ENCODE measurements around the gene KYAT1.

DNA sequence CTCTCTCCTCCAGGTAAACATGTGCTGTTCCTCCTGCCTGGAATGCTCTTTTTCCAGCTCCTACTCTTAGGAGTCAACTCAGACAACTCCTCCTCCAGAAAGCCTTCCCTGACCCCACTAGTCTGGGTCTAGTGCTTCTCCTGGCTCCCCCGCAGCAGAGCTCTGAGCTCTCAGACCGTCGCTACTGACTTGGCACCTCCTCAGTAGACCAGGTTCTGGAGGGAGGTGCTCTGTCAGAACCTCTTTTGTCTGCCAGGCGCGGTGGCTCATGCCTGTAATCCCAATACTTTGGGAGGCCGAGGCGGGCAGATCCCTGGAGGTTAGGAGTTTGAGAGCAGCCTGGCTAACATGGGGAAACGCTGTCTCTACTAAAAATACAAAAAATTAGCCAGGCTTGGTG lies 3.6 kb upstream of the KYAT1 start:
- TF ChIP-seq, protein P1, sequence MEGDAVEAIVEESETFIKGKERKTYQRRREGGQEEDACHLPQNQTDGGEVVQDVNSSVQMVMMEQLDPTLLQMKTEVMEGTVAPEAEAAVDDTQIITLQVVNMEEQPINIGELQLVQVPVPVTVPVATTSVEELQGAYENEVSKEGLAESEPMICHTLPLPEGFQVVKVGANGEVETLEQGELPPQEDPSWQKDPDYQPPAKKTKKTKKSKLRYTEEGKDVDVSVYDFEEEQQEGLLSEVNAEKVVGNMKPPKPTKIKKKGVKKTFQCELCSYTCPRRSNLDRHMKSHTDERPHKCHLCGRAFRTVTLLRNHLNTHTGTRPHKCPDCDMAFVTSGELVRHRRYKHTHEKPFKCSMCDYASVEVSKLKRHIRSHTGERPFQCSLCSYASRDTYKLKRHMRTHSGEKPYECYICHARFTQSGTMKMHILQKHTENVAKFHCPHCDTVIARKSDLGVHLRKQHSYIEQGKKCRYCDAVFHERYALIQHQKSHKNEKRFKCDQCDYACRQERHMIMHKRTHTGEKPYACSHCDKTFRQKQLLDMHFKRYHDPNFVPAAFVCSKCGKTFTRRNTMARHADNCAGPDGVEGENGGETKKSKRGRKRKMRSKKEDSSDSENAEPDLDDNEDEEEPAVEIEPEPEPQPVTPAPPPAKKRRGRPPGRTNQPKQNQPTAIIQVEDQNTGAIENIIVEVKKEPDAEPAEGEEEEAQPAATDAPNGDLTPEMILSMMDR (IDR thresholded peaks at IDR 0.05) = no peak
- no peak for TF ChIP-seq EP300 (IDR thresholded peaks at IDR 0.05)
- TF ChIP-seq POLR2A (IDR thresholded peaks at IDR 0.05) = no peak

All from tibial nerve (tissue), 4 donors.